GM12864 (cell line): Measurements from ENCODE around the gene RBKS.

ENCODE experiments used
- DNase-seq: peaks from one replicate; pipeline ENCODE4 v3.0.0-alpha.2; 2011; ENCODE audit warnings: low read depth
- H3K4me3 ChIP-seq: 2 replicates; pipeline ENCODE4 v1.5.1; 2011; ENCODE audit warnings: mild to moderate bottlenecking, low read depth, low read length, control low read depth
- CTCF ChIP-seq: IDR thresholded peaks from 2 replicates; pipeline ENCODE4 v1.5.1; 2011; ENCODE audit warnings: low read depth, mild to moderate bottlenecking, moderate library complexity, low read length, control low read depth, inconsistent platforms; ENCODE audit errors: missing control alignments

The RBKS gene

GRCh38 chr2:27857417-27858172 is 32.6 kb downstream of the RBKS start:
- no peak for TF ChIP-seq CTCF
- H3K4me3 ChIP-seq: no peak overlapping the region
- DNase-seq: no peak

GRCh38 chr2:27856956-27857355 is 33.2 kb downstream of the RBKS start:
- no peak for TF ChIP-seq CTCF
- DNase-seq: no peak
- H3K4me3 ChIP-seq: no peak overlapping the region

GRCh38 chr2:27856386-27856785 is 33.8 kb downstream of the RBKS start:
- TF ChIP-seq CTCF: no peak
- no peak for DNase-seq
- H3K4me3 ChIP-seq: no peak overlapping the region

GRCh38 chr2:27855476-27855875 is 34.7 kb downstream of the RBKS start:
- H3K4me3 ChIP-seq: no peak overlapping the region
- TF ChIP-seq CTCF: no peak
- DNase-seq: no peak

- no peak for TF ChIP-seq CTCF
- DNase-seq: no peak
Measured at GRCh38 chr2:27854229-27854862, 35.8 kb downstream of the RBKS start.

GRCh38 chr2:27852691-27853090 is 37.5 kb downstream of the RBKS start:
- no peak for TF ChIP-seq CTCF

More at GRCh38 chr2:27854229-27854862, 35.8 kb downstream of the RBKS start:
- no peak overlapping the region for H3K4me3 ChIP-seq

GRCh38 chr2:27849558-27850205 is 40.5 kb downstream of the RBKS start:
- no peak overlapping the region for H3K4me3 ChIP-seq
- no peak for DNase-seq
- TF ChIP-seq CTCF: no peak

More at GRCh38 chr2:27852691-27853090, 37.5 kb downstream of the RBKS start:
- no peak overlapping the region for H3K4me3 ChIP-seq
- DNase-seq: no peak
